Measurements from ENCODE around the gene SPATA24.
"Not testable (repeated sequence)": the region's sequence is repeated elsewhere in the genome, so short reads cannot be mapped to it uniquely, and the experiment has no call there.

DNA sequence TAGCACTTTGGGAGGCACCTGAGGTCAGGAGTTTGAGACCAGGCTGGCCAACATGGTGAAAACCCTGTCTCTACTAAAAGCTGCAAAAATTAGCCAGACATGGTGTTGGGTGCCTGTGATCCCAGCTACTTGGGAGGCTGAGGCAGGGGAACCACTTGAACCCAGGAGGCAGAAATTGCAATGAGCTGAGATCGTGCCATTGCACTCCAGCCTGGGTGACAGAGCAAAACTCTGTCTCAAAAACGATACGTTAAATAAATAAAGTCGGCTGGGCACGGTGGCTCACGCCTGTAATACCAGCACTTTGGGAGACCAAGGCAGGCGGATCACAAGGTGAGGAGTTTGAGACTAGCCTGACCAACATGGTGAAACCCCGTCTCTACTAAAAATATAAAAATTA is 48.0 kb downstream of the SPATA24 start:
- TF ChIP-seq BACH2 (CRISPR knock-in tag; IDR thresholded peaks at IDR 0.05; ENCODE audit: borderline replicate concordance); CSDC2 (CRISPR knock-in tag; IDR thresholded peaks at IDR 0.05); ZC3H10 (CRISPR knock-in tag; IDR thresholded peaks at IDR 0.05); TOX (CRISPR knock-in tag; IDR thresholded peaks at IDR 0.05; ENCODE audit: borderline replicate concordance); TCF4 (CRISPR knock-in tag; IDR thresholded peaks at IDR 0.05; ENCODE audit: borderline replicate concordance): not testable (repeated sequence)
- TF ChIP-seq, protein P1, sequence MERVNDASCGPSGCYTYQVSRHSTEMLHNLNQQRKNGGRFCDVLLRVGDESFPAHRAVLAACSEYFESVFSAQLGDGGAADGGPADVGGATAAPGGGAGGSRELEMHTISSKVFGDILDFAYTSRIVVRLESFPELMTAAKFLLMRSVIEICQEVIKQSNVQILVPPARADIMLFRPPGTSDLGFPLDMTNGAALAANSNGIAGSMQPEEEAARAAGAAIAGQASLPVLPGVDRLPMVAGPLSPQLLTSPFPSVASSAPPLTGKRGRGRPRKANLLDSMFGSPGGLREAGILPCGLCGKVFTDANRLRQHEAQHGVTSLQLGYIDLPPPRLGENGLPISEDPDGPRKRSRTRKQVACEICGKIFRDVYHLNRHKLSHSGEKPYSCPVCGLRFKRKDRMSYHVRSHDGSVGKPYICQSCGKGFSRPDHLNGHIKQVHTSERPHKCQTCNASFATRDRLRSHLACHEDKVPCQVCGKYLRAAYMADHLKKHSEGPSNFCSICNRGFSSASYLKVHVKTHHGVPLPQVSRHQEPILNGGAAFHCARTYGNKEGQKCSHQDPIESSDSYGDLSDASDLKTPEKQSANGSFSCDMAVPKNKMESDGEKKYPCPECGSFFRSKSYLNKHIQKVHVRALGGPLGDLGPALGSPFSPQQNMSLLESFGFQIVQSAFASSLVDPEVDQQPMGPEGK (CRISPR knock-in tag; IDR thresholded peaks at IDR 0.05; ENCODE audit: borderline replicate concordance), result not testable (repeated sequence)
- TF ChIP-seq, protein P2, sequence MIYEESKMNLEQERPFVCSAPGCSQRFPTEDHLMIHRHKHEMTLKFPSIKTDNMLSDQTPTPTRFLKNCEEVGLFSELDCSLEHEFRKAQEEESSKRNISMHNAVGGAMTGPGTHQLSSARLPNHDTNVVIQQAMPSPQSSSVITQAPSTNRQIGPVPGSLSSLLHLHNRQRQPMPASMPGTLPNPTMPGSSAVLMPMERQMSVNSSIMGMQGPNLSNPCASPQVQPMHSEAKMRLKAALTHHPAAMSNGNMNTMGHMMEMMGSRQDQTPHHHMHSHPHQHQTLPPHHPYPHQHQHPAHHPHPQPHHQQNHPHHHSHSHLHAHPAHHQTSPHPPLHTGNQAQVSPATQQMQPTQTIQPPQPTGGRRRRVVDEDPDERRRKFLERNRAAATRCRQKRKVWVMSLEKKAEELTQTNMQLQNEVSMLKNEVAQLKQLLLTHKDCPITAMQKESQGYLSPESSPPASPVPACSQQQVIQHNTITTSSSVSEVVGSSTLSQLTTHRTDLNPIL (CRISPR knock-in tag; IDR thresholded peaks at IDR 0.05; ENCODE audit: low read depth), result not testable (repeated sequence)

Measured in SK-N-SH treated with all-trans-retinoic acid at 6 μM for 48 hours (cell line).